SK-N-SH treated with all-trans-retinoic acid at 6 μM for 48 hours (cell line): ENCODE data around the gene HELZ.

Experiments
- ATAC-seq: fragments of 200-7000 bp; cut with Tn5 transposase; 3 replicates; pipeline ENCODE4 v1.9.1; 2020; ENCODE audit warnings: mild to moderate bottlenecking, moderate library complexity
- ARNTL ChIP-seq: fragments of 450-650 bp; formaldehyde crosslinking; IDR thresholded peaks from 2 replicates; pipeline ENCODE4 v1.5.0; 2020; ENCODE audit warnings: low read depth, mild to moderate bottlenecking, moderate library complexity, borderline replicate concordance
- BACH2 ChIP-seq: fragments of 250-450 bp; sonication (Bioruptor Pico); IDR thresholded peaks from 2 replicates; pipeline ENCODE4 v1.9.0; 2021; ENCODE audit warnings: mild to moderate bottlenecking, borderline replicate concordance
- CSDC2 ChIP-seq: fragments of 250-450 bp; sonication (Bioruptor Pico); IDR thresholded peaks from 2 replicates; pipeline ENCODE4 v1.5.0; 2020; ENCODE audit warnings: mild to moderate bottlenecking, moderate library complexity
- GLIS3 ChIP-seq: fragments of 250-450 bp; sonication (Bioruptor Pico); IDR thresholded peaks from 2 replicates; pipeline ENCODE4 v1.5.0; 2020; ENCODE audit warnings: mild to moderate bottlenecking, moderate library complexity
- ISL1 ChIP-seq: fragments of 250-450 bp; sonication (Bioruptor Pico); IDR thresholded peaks from 2 replicates; pipeline ENCODE4 v2.1.2; 2022; ENCODE audit warnings: mild to moderate bottlenecking, moderate library complexity
- OSR1 ChIP-seq: fragments of 250-450 bp; sonication (Bioruptor Pico); IDR thresholded peaks from 2 replicates; pipeline ENCODE4 v1.8.0; 2022; ENCODE audit warnings: moderate library complexity, mild to moderate bottlenecking, inconsistent platforms
- PPARA ChIP-seq: fragments of 250-450 bp; sonication (Bioruptor Pico); IDR thresholded peaks from 2 replicates; pipeline ENCODE4 v1.5.0; 2020; ENCODE audit warnings: mild to moderate bottlenecking, borderline replicate concordance
- RARB ChIP-seq: fragments of 250-450 bp; sonication (Bioruptor Pico); IDR thresholded peaks from 2 replicates; pipeline ENCODE4 v1.8.0; 2021; ENCODE audit warnings: mild to moderate bottlenecking, moderate library complexity
- SNAI2 ChIP-seq: fragments of 250-450 bp; sonication (Bioruptor Pico); IDR thresholded peaks from 2 replicates; pipeline ENCODE4 v1.5.0; 2020; ENCODE audit warnings: mild to moderate bottlenecking, moderate library complexity
- TCF4 ChIP-seq: fragments of 250-450 bp; sonication (Bioruptor Pico); IDR thresholded peaks from 2 replicates; pipeline ENCODE4 v1.8.0; 2021; ENCODE audit warnings: mild to moderate bottlenecking, moderate library complexity, borderline replicate concordance
- TSHZ2 ChIP-seq: fragments of 250-450 bp; sonication (Bioruptor Pico); IDR thresholded peaks from 2 replicates; pipeline ENCODE4 v1.5.0; 2020; ENCODE audit warnings: mild to moderate bottlenecking, moderate library complexity
- ZC3H10 ChIP-seq: fragments of 250-450 bp; sonication (Bioruptor Pico); IDR thresholded peaks from 2 replicates; pipeline ENCODE4 v1.5.1; 2021; ENCODE audit warnings: mild to moderate bottlenecking, moderate library complexity
- ZFP3 ChIP-seq: fragments of 250-450 bp; sonication (Bioruptor Pico); IDR thresholded peaks from 2 replicates; pipeline ENCODE4 v1.5.0; 2020; ENCODE audit warnings: mild to moderate bottlenecking, moderate library complexity
- ZFP30 ChIP-seq: fragments of 450-650 bp; formaldehyde crosslinking; IDR thresholded peaks from 2 replicates; pipeline ENCODE4 v1.5.0; 2022; ENCODE audit warnings: mild to moderate bottlenecking, moderate library complexity
- ZNF565 ChIP-seq: fragments of 450-650 bp; formaldehyde crosslinking; conservative IDR thresholded peaks from 2 replicates; pipeline ENCODE4 v1.5.0; 2020; ENCODE audit warnings: low read depth, mild to moderate bottlenecking, moderate library complexity
- ZNF70 ChIP-seq: fragments of 450-650 bp; formaldehyde crosslinking; IDR thresholded peaks from 2 replicates; pipeline ENCODE4 v1.5.0; 2020; ENCODE audit warnings: mild to moderate bottlenecking, moderate library complexity
- ZNF8 ChIP-seq: fragments of 450-650 bp; formaldehyde crosslinking; IDR thresholded peaks from 2 replicates; pipeline ENCODE4 v1.5.0; 2020; ENCODE audit warnings: mild to moderate bottlenecking, moderate library complexity
- TF ChIP-seq, protein P1 (sequence below): fragments of 250-450 bp; sonication (Bioruptor Pico); IDR thresholded peaks from 2 replicates; pipeline ENCODE4 v1.8.0; 2021; ENCODE audit warnings: low read depth, mild to moderate bottlenecking, moderate library complexity, borderline replicate concordance
- TF ChIP-seq, protein P2 (sequence below): fragments of 250-450 bp; sonication (Bioruptor Pico); IDR thresholded peaks from 2 replicates; pipeline ENCODE4 v1.8.0; 2020; ENCODE audit warnings: mild to moderate bottlenecking, moderate library complexity, borderline replicate concordance
- TF ChIP-seq, protein P3 (sequence below): fragments of 250-450 bp; sonication (Bioruptor Pico); IDR thresholded peaks from 2 replicates; pipeline ENCODE4 v1.5.1; 2021; ENCODE audit warnings: mild to moderate bottlenecking, moderate library complexity

The HELZ gene

GRCh38 chr17:67059372-67059771 is 185.6 kb downstream of the HELZ start:
- no peak for ATAC-seq
- TF ChIP-seq CSDC2 (CRISPR knock-in tag) (no peak), RARB (CRISPR knock-in tag) (no peak), TCF4 (CRISPR knock-in tag) (no peak), ZFP30 (CRISPR knock-in tag) (no peak), ZFP3 (CRISPR knock-in tag) (no peak), ZNF565 (no peak), ZNF70 (CRISPR knock-in tag) (no peak), GLIS3 (CRISPR knock-in tag) (no peak), OSR1 (CRISPR knock-in tag) (no peak), TSHZ2 (no peak), BACH2 (CRISPR knock-in tag) (no peak), ZNF8 (CRISPR knock-in tag) (no peak), PPARA (no peak)
- TF ChIP-seq, protein P1, sequence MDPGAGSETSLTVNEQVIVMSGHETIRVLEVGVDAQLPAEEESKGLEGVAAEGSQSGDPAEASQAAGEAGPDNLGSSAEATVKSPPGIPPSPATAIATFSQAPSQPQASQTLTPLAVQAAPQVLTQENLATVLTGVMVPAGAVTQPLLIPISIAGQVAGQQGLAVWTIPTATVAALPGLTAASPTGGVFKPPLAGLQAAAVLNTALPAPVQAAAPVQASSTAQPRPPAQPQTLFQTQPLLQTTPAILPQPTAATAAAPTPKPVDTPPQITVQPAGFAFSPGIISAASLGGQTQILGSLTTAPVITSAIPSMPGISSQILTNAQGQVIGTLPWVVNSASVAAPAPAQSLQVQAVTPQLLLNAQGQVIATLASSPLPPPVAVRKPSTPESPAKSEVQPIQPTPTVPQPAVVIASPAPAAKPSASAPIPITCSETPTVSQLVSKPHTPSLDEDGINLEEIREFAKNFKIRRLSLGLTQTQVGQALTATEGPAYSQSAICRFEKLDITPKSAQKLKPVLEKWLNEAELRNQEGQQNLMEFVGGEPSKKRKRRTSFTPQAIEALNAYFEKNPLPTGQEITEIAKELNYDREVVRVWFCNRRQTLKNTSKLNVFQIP (CRISPR knock-in tag): no peak
- TF ChIP-seq, all 23 proteins: peak for 0

DNA sequence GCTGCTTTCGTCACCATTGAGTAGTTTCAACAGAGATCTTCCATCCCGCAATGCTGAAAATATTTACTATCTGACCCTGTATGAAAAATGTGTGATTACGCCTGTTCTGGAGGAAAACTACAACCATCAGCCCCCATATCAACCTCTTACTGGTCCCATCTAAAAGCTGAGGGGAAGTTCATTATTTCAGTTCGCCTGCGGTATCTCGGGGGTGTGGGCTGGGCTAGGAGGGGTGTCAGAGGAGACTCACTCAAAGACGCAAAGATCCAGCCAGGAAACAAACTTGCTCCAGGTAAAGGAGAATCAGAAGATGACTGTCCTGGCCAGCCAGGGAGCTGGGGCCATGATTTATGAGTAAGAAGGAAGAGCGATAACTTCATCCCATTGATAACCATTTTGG is 187.0 kb downstream of the HELZ start:
- TF ChIP-seq ISL1 (CRISPR knock-in tag) (no peak), BACH2 (CRISPR knock-in tag) (no peak), ARNTL (CRISPR knock-in tag) (no peak), ZNF70 (CRISPR knock-in tag) (no peak), PPARA (no peak), RARB (CRISPR knock-in tag) (no peak), TCF4 (CRISPR knock-in tag) (no peak), ZFP3 (CRISPR knock-in tag) (no peak)
- TF ChIP-seq, protein P2, sequence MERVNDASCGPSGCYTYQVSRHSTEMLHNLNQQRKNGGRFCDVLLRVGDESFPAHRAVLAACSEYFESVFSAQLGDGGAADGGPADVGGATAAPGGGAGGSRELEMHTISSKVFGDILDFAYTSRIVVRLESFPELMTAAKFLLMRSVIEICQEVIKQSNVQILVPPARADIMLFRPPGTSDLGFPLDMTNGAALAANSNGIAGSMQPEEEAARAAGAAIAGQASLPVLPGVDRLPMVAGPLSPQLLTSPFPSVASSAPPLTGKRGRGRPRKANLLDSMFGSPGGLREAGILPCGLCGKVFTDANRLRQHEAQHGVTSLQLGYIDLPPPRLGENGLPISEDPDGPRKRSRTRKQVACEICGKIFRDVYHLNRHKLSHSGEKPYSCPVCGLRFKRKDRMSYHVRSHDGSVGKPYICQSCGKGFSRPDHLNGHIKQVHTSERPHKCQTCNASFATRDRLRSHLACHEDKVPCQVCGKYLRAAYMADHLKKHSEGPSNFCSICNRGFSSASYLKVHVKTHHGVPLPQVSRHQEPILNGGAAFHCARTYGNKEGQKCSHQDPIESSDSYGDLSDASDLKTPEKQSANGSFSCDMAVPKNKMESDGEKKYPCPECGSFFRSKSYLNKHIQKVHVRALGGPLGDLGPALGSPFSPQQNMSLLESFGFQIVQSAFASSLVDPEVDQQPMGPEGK: no peak
- TF ChIP-seq, protein P1 (CRISPR knock-in tag): no peak

GRCh38 chr17:67056746-67057490 is 188.1 kb downstream of the HELZ start:
- ATAC-seq: no peak

More for the DNA sequence above, 187.0 kb downstream of the HELZ start:
- ATAC-seq: no peak

More at GRCh38 chr17:67056746-67057490, 188.1 kb downstream of the HELZ start:
- no peak for TF ChIP-seq ZNF8 (CRISPR knock-in tag)
- no peak for TF ChIP-seq ZFP3 (CRISPR knock-in tag)
- TF ChIP-seq, protein P1 (CRISPR knock-in tag): no peak
- TF ChIP-seq ZC3H10: no peak
- TF ChIP-seq SNAI2 (CRISPR knock-in tag): no peak
- TF ChIP-seq, protein P3, sequence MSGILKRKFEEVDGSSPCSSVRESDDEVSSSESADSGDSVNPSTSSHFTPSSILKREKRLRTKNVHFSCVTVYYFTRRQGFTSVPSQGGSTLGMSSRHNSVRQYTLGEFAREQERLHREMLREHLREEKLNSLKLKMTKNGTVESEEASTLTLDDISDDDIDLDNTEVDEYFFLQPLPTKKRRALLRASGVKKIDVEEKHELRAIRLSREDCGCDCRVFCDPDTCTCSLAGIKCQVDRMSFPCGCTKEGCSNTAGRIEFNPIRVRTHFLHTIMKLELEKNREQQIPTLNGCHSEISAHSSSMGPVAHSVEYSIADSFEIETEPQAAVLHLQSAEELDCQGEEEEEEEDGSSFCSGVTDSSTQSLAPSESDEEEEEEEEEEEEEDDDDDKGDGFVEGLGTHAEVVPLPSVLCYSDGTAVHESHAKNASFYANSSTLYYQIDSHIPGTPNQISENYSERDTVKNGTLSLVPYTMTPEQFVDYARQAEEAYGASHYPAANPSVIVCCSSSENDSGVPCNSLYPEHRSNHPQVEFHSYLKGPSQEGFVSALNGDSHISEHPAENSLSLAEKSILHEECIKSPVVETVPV (CRISPR knock-in tag): no peak
